Measurements from ENCODE around the gene ZNF697. TPM values are rescaled to one million over a fixed set of nuclear protein-coding genes. Genes with fewer than 3 reads are reported as not detected.

The ZNF697 gene
- total and polyA plus RNA-seq, 9 of the 15 experiments (the other 6 are each of a cell fraction or from before 2014, with no cell fraction given), result 2.1 to 13.6 (median 8.3) TPM

DNA sequence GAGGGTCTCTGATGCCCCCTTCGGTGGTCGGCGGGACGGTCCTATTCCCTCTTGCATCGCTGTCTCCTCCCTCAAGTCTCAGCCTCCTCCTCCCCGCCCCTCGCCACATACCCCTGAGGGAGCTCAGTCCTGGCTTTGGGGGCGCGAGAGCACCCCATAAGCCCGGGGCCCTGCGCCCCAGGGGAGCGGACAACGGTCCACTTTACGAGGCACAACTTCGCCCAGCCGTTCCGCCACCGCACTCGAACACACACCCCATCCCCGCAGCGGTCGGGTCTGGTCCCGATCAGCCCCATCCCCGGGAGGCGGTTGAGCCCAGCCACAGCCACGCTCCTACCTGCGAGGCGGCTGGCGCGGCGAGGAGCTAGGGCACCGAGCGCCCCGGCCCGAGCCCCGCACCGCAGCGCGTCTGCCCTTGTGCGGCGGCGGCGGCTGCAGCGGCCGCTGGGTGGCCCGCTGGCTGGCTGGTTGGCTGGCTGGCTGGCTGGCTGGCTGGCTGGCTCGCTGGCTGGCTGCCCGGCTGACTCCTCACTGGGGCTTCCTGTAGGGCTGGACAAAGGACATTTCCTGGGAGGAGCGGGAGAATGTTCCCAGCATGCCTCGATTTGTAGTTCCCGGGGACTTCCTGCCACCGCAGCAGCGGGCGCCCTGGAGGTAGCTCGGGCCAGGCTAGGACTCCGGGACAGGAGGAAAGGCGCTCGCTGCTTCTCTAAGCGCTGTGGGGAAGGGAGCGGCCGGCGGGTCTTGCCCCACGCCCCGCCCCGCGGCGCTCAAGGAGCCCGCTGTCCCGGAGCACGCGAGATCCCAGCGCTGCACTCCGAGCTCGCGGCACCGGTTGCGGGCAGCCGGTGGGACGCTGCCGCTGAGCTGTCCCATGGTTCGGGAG is at the start of gene ZNF697 (continued):
- TF ChIP-seq BRD4 (IDR thresholded peaks at IDR 0.05) (no peak; the same call in 1 of the 2 replicates), PTBP1 (IDR thresholded peaks at IDR 0.05; ENCODE audit: low read depth, low read length) (no peak), TAL1 (IDR thresholded peaks at IDR 0.05) (no peak), ZFP36 (IDR thresholded peaks at IDR 0.05; ENCODE audit: low read depth, low read length, partially characterized antibody) (no peak), CREM (IDR thresholded peaks at IDR 0.05; ENCODE audit: low read depth) (peak; percentile 72), SIRT6 (IDR thresholded peaks at IDR 0.05; ENCODE audit: low read depth, low read length) (no peak), SREBF1 (IDR thresholded peaks at IDR 0.05; ENCODE audit: borderline replicate concordance, low read depth, low read length) (peak; percentile 4; the same call in 1 of the 2 replicates)
- TF ChIP-seq, protein P1, sequence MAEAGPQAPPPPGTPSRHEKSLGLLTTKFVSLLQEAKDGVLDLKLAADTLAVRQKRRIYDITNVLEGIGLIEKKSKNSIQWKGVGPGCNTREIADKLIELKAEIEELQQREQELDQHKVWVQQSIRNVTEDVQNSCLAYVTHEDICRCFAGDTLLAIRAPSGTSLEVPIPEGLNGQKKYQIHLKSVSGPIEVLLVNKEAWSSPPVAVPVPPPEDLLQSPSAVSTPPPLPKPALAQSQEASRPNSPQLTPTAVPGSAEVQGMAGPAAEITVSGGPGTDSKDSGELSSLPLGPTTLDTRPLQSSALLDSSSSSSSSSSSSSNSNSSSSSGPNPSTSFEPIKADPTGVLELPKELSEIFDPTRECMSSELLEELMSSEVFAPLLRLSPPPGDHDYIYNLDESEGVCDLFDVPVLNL (CRISPR knock-in tag; IDR thresholded peaks at IDR 0.05; ENCODE audit: low read depth), result no peak
- TF ChIP-seq, protein P2, sequence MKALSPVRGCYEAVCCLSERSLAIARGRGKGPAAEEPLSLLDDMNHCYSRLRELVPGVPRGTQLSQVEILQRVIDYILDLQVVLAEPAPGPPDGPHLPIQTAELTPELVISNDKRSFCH (CRISPR knock-in tag; IDR thresholded peaks at IDR 0.05), result no peak
- TF ChIP-seq, protein P2 (tag; IDR thresholded peaks at IDR 0.05), result no peak
- TF ChIP-seq, protein P3, sequence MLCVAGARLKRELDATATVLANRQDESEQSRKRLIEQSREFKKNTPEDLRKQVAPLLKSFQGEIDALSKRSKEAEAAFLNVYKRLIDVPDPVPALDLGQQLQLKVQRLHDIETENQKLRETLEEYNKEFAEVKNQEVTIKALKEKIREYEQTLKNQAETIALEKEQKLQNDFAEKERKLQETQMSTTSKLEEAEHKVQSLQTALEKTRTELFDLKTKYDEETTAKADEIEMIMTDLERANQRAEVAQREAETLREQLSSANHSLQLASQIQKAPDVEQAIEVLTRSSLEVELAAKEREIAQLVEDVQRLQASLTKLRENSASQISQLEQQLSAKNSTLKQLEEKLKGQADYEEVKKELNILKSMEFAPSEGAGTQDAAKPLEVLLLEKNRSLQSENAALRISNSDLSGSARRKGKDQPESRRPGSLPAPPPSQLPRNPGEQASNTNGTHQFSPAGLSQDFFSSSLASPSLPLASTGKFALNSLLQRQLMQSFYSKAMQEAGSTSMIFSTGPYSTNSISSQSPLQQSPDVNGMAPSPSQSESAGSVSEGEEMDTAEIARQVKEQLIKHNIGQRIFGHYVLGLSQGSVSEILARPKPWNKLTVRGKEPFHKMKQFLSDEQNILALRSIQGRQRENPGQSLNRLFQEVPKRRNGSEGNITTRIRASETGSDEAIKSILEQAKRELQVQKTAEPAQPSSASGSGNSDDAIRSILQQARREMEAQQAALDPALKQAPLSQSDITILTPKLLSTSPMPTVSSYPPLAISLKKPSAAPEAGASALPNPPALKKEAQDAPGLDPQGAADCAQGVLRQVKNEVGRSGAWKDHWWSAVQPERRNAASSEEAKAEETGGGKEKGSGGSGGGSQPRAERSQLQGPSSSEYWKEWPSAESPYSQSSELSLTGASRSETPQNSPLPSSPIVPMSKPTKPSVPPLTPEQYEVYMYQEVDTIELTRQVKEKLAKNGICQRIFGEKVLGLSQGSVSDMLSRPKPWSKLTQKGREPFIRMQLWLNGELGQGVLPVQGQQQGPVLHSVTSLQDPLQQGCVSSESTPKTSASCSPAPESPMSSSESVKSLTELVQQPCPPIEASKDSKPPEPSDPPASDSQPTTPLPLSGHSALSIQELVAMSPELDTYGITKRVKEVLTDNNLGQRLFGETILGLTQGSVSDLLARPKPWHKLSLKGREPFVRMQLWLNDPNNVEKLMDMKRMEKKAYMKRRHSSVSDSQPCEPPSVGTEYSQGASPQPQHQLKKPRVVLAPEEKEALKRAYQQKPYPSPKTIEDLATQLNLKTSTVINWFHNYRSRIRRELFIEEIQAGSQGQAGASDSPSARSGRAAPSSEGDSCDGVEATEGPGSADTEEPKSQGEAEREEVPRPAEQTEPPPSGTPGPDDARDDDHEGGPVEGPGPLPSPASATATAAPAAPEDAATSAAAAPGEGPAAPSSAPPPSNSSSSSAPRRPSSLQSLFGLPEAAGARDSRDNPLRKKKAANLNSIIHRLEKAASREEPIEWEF (CRISPR knock-in tag; IDR thresholded peaks at IDR 0.05), result no peak
- TF ChIP-seq, protein P4, sequence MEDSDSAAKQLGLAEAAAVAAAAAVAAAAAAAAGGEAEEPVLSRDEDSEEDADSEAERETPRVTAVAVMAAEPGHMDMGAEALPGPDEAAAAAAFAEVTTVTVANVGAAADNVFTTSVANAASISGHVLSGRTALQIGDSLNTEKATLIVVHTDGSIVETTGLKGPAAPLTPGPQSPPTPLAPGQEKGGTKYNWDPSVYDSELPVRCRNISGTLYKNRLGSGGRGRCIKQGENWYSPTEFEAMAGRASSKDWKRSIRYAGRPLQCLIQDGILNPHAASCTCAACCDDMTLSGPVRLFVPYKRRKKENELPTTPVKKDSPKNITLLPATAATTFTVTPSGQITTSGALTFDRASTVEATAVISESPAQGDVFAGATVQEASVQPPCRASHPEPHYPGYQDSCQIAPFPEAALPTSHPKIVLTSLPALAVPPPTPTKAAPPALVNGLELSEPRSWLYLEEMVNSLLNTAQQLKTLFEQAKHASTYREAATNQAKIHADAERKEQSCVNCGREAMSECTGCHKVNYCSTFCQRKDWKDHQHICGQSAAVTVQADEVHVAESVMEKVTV (CRISPR knock-in tag; IDR thresholded peaks at IDR 0.05), result no peak
- TF ChIP-seq, protein P5, sequence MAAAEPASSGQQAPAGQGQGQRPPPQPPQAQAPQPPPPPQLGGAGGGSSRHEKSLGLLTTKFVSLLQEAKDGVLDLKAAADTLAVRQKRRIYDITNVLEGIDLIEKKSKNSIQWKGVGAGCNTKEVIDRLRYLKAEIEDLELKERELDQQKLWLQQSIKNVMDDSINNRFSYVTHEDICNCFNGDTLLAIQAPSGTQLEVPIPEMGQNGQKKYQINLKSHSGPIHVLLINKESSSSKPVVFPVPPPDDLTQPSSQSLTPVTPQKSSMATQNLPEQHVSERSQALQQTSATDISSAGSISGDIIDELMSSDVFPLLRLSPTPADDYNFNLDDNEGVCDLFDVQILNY (CRISPR knock-in tag; IDR thresholded peaks at IDR 0.05), result no peak
- TF ChIP-seq, protein P6, sequence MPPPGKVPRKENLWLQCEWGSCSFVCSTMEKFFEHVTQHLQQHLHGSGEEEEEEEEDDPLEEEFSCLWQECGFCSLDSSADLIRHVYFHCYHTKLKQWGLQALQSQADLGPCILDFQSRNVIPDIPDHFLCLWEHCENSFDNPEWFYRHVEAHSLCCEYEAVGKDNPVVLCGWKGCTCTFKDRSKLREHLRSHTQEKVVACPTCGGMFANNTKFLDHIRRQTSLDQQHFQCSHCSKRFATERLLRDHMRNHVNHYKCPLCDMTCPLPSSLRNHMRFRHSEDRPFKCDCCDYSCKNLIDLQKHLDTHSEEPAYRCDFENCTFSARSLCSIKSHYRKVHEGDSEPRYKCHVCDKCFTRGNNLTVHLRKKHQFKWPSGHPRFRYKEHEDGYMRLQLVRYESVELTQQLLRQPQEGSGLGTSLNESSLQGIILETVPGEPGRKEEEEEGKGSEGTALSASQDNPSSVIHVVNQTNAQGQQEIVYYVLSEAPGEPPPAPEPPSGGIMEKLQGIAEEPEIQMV (tag; conservative IDR thresholded peaks at IDR 0.05; ENCODE audit: low read depth), result no peak
